HUDEP-2 (cell line): ENCODE results near the gene DIS3L2.
"Not testable (repeated sequence)": the region's sequence is repeated elsewhere in the genome, so short reads cannot be mapped to it uniquely, and the experiment has no call there.

ENCODE experiments used
- DNase-seq, 76 experiments: peaks; one replicate each; lab custom pipeline; 2025; ENCODE audit not compliant: unreplicated experiment in 76 of 76; lab: John Stamatoyannopoulos, UW

The DIS3L2 gene

DNA sequence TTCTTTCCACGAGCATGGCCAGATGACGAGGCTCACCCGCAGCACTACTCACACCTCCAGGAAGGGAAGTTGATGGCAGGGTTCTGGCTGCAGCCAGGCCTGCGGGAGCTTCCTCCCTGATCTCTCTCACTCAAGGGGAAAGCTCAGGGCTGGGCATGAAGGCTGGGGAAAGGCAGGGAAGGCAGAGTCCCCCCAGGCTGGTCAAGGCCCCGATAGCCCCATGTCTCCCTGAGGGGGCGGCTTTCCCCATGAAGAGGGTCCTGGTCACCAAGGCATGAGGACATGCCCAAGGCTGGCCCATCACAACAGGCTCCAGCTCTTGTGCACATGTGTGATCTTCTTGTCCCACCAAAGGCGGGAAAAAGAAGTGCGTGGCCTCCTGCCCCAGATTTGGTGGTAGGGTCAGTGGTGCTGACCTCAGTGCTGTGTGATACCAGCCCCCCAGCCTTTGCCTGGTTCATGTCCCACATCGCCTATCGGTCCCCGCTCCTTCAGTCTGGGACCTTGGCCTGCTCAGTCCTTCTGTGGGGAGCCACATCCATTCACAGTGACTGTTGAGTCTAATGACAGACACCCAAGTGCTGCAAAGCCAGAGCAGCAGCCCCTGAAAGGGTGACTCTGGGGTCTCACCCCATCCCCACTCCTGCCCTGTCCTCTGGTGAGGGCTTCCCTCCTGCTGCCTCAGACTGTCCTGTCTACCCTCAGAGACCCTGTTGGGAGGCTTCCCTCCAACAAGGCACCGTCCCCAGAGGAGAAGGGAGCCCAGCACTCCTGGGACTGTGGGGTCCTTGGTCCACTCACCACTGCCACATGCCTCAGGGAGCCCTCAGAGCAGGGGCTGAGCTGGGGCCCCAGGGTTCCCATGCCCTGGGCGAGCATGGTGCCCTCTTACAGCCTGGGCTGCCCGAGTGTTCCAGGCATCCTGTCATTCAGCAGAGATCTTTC, 367.3 kb downstream of the DIS3L2 start:
- DNase-seq = no peak

GRCh38 chr2:232329716-232330067, 368.2 kb downstream of the DIS3L2 start:
- no peak for DNase-seq

DNA sequence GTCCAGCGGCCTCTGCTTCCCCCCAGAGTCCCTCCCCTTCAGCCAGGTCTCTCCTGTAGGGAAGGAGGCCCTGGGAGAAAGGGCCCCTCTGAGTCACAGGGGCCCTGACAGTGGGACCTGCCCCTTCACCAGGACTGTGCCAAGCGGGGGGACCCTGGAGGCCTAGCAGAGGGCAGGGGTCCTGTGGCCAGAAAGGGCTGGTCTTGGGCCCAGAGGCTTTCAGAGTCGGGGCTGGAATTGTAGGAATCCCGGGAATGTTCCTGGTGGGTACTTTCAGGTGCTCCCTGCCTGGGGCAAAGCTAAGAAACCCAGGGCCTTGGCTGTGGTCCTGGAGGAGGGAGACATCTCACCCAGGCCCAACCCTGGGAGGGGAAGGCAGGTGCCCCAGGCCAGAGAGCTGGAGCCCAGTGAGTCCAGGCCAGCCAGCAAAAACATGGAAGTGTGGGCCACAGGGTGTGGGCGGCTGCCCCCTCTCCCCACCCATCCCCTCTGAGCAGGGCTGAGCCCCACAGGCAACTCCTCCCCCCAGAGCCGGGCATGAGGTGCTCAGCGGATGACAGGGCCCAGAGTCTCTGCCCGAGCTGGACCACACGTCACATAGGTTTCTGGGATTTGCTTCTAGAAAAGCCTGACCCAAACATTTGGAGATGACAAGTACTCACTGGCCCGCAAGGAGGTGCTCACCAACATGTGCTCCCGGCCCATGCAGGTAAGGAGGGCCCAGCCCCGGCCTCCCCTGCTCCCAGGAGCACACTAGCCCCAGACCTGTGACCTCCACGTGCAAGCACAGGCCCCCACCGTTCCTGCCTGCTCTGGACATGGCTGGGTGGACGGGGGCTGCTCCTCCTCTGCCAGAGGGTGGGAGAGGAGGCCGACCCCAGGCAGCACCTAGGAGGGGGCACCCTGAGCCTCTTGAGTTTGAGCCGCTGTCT, 368.8 kb downstream of the DIS3L2 start:
- no peak for DNase-seq

GRCh38 chr2:232331061-232331460, 369.5 kb downstream of the DIS3L2 start:
- DNase-seq = not testable (repeated sequence)

DNA sequence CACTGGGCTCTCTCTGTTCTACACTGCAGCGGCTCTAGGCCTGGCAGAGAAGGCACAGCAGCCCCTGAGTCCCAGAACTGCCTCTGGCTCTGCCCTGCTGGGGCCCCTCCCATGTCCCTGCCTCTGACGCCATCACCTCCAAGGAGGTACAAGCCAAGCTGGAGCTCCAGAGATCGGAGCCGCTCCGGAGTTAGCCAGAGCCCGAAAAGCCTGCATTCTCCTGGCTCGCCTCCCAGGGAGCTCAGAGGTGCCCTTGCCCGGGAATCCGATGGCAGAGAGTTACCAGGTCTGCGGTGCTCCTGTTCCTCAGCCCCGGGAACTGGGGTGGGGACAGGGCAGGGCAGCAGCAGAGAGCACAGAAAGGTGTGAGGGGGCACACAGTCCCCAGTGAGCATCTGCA, 370.1 kb downstream of the DIS3L2 start:
- DNase-seq = not testable (repeated sequence)

DNA sequence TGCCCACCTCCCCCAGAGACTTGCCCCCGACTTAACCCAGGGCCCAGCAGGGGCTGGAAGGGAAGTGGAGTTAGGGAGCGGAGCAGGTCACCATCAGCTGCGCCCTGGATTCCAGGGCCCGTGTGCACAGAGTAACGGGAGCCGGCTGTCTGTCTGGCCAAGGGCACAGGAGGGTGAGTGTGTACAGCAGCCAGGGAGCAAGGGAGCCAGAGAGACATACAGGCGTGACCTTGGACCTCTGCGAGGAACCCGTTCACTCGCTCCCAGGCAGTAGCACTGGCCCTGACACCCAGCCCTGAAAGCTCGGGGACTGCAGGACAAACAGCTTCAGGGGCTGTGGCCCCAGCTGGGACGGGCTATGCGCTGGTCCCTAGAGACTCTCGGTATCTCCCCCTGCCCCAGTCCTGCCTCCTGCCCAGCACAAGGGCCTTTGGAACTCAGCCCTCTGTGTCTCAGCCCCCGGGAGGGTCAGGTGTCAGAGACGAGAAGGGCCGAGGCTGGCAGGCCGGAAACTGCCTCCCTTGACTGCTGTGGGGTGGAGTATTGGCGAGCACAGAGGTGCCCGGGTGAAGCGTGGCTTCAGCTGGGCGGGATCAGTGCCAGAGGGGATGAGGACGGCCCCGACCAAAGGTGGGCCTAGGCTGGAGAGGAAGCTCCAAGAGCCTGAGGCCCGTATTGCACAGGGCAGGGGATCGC, 370.9 kb downstream of the DIS3L2 start:
- DNase-seq = not testable (repeated sequence)

DNA sequence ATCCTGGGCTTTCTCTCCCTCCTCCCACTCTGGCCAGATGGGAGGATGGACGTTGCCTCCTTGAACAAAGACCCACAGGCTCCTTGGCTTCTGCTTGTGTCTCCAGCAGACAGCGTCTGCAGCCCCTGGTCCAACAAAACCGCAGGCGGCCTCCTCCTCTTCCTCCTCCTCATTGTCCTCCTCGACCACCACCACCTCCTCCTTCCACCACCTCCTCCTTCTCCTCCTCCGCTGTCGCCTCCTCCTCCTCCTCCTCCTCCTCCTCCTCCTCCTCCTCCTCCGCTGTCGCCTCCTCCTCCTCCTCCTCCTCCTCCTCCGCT, 371.4 kb downstream of the DIS3L2 start:
- peak in 1 of 76 experiments; percentile 24 for DNase-seq

- peak in 2 of 76 experiments; percentile 6 to 12 for DNase-seq
These were observed 372.0 kb downstream of the DIS3L2 start for GRCh38 chr2:232333361-232334135.

DNA sequence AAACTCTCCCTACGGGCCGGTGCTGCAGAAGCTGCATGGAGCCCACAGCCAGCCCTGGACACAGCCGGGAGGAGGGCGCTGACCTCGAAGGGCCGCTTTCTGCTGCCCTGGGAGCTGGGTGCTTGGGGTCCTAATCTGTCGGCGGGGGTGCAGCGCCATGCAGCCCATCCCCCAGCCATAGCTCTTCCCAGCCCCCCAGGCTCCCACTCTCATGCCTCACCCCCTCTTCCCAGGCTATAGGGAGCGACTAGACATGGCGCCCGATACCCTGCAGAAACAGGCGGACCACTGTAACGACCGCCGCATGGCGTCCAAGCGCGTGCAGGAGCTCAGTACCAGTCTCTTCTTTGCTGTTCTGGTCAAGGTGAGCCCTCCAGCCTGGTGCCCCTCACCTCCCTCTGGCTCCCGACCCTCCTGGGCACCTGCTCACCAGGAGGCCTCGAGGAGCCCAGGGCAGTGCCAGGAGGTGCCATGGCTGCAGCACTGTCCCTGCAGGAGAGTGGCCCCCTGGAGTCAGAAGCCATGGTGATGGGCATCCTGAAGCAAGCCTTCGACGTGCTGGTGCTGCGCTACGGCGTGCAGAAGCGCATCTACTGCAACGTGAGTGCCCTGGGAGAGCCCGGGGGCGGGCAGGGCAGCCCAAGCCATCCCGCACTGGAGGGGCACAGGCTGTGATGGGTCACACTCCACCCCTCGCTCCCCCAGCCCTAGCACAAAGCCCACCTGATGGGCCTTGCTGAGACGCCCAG, 372.8 kb downstream of the DIS3L2 start:
- not testable (repeated sequence) for DNase-seq

DNA sequence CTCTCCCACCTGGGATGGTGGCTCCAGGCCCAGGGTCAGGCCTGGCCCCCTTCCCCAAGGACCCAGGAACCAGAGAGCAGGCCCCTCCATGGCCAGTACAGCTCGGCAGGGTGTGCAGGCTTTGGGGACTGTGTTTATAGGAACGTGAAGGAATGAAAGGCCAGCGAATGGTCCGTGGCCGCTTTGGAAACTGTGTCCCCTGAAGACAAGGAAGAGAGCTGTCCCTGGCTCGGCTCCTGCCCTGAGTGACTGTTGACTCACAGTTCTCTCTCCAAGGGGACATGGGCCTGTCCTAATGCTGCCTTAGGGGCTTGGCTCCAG, 373.3 kb downstream of the DIS3L2 start:
- not testable (repeated sequence) for DNase-seq

- DNase-seq = not testable (repeated sequence)
These were observed 373.8 kb downstream of the DIS3L2 start for GRCh38 chr2:232335206-232335858.

DNA sequence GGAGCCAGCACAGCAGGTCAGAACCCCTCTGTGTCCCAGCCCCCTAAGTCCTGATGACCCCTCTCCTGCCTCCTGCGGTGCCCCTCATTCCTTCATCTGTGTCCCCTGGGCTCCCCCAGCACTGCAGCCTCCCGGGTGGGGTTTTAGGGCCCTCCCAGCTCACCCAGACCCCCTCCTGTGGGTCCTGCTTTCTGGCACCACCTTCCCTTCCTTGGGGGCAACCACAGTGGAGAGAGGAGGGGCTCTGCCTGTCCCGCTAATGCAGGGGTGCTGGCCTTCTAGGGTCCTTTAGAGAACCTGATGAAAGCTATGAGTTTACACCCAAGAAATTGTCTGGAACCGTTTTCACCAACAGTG, 374.3 kb downstream of the DIS3L2 start:
- no peak for DNase-seq

DNA sequence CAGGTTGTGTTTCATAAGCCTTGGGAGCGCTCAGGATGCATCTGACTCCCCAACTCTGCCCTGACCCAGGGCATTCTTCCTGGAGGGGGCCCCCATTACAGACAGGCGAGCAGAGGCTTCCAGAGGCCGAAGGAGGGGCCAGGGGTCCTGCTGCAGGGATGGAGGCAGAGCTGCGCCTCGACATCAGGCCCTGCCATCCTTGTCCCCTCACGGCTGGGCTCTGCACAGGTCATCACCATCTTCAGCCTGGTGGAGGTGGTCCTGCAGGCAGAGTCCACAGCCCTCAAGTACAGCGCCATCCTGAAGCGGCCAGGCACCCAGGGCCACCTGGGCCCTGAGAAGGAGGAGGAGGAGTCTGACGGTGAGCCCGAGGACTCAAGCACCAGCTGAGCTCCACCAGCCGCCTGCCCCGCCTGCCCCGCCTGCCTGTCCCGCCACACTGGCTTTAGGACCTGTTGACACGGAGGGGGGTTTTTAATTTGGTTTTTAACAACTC, 374.8 kb downstream of the DIS3L2 start:
- no peak for DNase-seq

GRCh38 chr2:232336981-232337720, 375.6 kb downstream of the DIS3L2 start:
- DNase-seq = no peak

GRCh38 chr2:232338094-232338758, 376.7 kb downstream of the DIS3L2 start:
- DNase-seq = not testable (repeated sequence)

- no peak for DNase-seq
These were observed 377.2 kb downstream of the DIS3L2 start for GRCh38 chr2:232338759-232339106.

DNA sequence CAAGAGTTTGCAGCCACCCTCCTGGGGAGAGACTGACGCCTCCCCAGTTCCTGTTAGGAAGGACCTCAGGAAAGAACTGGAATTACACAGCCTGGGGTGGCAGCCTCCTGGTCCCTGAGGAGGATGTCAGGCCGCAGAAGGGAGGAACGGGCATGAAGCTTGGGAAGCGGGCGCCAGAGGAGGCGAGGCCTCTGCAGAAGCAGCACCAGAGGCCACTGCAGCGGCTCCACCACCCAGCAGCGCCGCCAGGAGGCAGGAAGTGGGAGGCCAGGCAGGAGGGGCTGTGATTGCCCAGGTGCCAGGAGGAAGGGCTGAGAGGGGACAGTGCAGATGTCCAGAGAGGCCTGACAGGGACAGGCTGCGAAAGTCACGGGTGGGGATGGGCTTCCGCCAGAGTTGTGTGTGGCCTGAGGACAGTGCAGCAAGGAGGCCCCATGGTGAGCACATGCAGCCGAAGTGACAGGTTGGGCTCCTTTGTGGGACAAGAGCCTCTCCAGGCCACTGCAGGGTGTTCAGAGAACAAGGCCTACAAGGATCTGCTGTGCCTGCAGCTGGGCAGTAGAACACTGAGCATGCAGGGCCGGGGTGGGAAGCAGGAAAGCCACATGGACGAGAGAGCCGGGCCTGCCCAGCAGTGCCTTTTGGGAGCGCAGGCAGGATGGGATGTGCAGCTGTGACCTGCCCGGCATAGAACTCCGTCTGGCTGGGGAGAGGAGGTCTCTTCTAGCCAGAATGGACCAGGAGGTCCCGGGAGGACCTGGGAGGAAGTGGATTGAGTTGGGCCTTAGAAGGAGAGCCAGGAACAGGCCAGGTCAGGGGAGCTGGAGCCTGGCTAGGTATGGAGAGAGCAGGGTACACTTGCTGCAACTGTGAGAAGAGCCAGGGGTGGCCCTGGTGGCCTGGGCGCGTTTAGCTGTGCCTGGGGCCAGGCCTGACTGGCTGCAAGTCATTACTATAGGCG, 377.9 kb downstream of the DIS3L2 start:
- DNase-seq = no peak
